Thoracic aorta (tissue), 2 donors: ENCODE data around the gene BABAM1. TPM values are rescaled to one million over a fixed set of nuclear protein-coding genes. Genes with fewer than 3 reads are reported as not detected.

ENCODE experiments used
- ATAC-seq: fragments of 150-250 bp; one replicate; pipeline ENCODE4 v1.8.0; 2017; ENCODE audit warnings: low read depth; ENCODE audit not compliant: insufficient number of reproducible peaks, low FRiP score
- DNase-seq: peaks from one replicate; pipeline ENCODE4 v3.0.0-alpha.2; 2020; ENCODE audit warnings: low spot score
- H3K27ac ChIP-seq, 2 donors: fragments of 200-600 bp; sonication (generic); 1 replicate in 1 of 2; 2 replicates in 1 of 2; pipeline ENCODE4 v1.5.1; 2016; ENCODE audit warnings: mild to moderate bottlenecking in 2 of 2, moderate library complexity in 2 of 2
- H3K27me3 ChIP-seq: fragments of 200-600 bp; sonication (generic); replicated peaks from 2 replicates; pipeline ENCODE4 v1.6.0; 2016; ENCODE audit warnings: mild to moderate bottlenecking; ENCODE audit not compliant: insufficient read depth
- H3K36me3 ChIP-seq: fragments of 200-600 bp; sonication (generic); one replicate; pipeline ENCODE4 v1.5.1; 2016
- H3K4me1 ChIP-seq, 2 donors: fragments of 200-600 bp; sonication (generic); 1 replicate in 1 of 2; 2 replicates in 1 of 2; pipeline versions ENCODE4 v1.5.1 to v1.6.0; 2016; ENCODE audit warnings: low read depth in 2 of 2, mild to moderate bottlenecking in 1 of 2; ENCODE audit not compliant: control insufficient read depth in 1 of 2
- H3K4me3 ChIP-seq: fragments of 200-600 bp; sonication (generic); 2 replicates; pipeline ENCODE4 v1.5.1; 2016; ENCODE audit warnings: mild to moderate bottlenecking
- H3K9me3 ChIP-seq: fragments of 200-600 bp; sonication (generic); 2 replicates; pipeline ENCODE4 v1.5.1; 2016
- total RNA-seq, 2 donors: library from RNA; depleted of rRNA; stranded (reverse); fragments of >200 nt; gene quantifications; one replicate each; pipeline versions ENCODE4 v1.1.0 to v1.2.3, GENCODE V29; 2016
- TF ChIP-seq, protein P1 (sequence below): fragments of 200-600 bp; sonication (generic); IDR thresholded peaks from one replicate; pipeline ENCODE4 v1.5.1; 2019; ENCODE audit warnings: antibody characterized with exemption

The BABAM1 gene
- total RNA-seq, 2 donors from 2014 or later: 55.2 to 87.2 TPM

DNA sequence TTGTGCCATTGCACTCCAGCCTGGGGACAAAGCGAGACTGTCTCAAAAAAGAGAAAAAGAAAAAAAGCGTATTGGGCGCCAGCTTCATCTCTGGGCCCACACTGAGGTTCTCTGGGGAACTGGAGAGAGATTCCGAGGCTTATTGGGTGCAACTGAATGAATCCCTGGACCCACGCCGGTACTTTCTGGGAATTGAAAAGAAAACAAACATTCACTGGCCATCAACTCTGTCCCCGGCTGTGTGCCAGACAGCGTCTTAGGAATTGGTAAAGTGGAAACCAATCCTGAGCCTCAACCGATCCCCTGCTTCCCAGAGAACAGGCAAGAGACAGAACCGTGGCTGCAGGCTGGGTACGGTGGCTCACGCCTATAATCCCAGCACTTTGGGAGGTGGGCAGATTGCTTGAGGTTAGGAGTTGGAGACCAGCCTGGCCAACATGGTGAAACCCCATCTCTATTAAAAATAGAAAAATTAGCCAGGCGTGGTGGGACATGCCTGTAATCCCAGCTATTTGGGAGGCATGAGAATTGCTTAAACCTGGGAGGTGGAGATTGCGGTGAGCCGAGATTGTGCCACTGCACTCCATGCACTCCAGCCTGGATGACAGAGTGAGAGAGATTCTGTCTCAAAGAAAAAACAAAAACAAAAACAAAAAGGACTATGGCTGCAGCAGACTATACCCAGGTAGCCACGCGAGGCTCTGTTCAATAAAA, 58.8 kb downstream of the BABAM1 start:
- peaks cover 10% of the 10 kb centered on the region for H3K36me3 ChIP-seq
- no peaks in the 10 kb centered on the region for H3K9me3 ChIP-seq
- DNase-seq (peak; percentile 68), ATAC-seq (no peak)
- peak overlapping the region in 1 of 2 donors; percentile 28 for H3K27ac ChIP-seq
- TF ChIP-seq, protein P1, sequence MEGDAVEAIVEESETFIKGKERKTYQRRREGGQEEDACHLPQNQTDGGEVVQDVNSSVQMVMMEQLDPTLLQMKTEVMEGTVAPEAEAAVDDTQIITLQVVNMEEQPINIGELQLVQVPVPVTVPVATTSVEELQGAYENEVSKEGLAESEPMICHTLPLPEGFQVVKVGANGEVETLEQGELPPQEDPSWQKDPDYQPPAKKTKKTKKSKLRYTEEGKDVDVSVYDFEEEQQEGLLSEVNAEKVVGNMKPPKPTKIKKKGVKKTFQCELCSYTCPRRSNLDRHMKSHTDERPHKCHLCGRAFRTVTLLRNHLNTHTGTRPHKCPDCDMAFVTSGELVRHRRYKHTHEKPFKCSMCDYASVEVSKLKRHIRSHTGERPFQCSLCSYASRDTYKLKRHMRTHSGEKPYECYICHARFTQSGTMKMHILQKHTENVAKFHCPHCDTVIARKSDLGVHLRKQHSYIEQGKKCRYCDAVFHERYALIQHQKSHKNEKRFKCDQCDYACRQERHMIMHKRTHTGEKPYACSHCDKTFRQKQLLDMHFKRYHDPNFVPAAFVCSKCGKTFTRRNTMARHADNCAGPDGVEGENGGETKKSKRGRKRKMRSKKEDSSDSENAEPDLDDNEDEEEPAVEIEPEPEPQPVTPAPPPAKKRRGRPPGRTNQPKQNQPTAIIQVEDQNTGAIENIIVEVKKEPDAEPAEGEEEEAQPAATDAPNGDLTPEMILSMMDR: no peak
- peaks cover 17 to 41% of the 10 kb centered on the region in 2 donors for H3K4me1 ChIP-seq
- H3K27me3 ChIP-seq: no peaks in the 10 kb centered on the region
- no peak overlapping the region for H3K4me3 ChIP-seq

GRCh38 chr19:17326595-17326966, 59.3 kb downstream of the BABAM1 start:
- H3K4me3 ChIP-seq: no peak overlapping the region
- TF ChIP-seq, protein P1: no peak
- peaks cover 10% of the 10 kb centered on the region for H3K36me3 ChIP-seq
- peak overlapping the region in 1 of 2 donors; percentile 28 for H3K27ac ChIP-seq
- H3K9me3 ChIP-seq: no peaks in the 10 kb centered on the region
- ATAC-seq (no peak), DNase-seq (no peak)
- H3K27me3 ChIP-seq: no peaks in the 10 kb centered on the region
- H3K4me1 ChIP-seq: peaks cover 17 to 41% of the 10 kb centered on the region in 2 donors

DNA sequence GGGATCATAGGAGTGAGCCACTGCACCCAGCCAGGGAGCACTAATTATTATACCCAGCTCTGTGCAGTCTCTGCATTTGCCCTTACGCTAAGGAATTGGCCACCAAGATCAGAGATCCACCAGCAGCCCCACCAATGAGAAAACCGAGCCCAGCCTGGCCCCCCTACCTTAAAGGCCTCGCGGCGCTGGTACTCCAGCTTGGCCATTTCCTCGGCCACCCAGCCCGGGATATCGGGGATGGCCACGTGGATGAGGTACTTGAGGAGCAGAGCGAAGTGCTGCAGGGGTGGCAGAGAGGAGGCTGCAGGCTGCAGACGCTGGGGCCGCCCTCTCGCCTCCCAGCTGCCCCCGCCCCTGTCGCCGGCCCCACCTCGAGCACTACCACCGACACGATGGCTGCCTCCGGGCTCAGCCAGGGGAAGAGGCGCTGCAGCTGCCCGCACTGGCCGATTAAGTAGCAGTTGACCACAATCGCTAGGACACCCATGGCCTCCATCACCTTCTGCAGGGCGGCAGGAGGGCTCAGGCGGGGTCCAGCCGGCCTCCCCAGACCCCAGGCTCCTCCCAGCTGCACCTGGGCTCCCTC, 59.9 kb downstream of the BABAM1 start:
- H3K9me3 ChIP-seq: no peaks in the 10 kb centered on the region
- no peak for DNase-seq
- peaks cover 9% of the 10 kb centered on the region for H3K36me3 ChIP-seq
- no peak overlapping the region for H3K4me3 ChIP-seq
- no peaks in the 10 kb centered on the region for H3K27me3 ChIP-seq
- H3K27ac ChIP-seq: no peak overlapping the region
- TF ChIP-seq, protein P1: no peak
- H3K4me1 ChIP-seq: peaks cover 17 to 37% of the 10 kb centered on the region in 2 donors
- no peak for ATAC-seq

DNA sequence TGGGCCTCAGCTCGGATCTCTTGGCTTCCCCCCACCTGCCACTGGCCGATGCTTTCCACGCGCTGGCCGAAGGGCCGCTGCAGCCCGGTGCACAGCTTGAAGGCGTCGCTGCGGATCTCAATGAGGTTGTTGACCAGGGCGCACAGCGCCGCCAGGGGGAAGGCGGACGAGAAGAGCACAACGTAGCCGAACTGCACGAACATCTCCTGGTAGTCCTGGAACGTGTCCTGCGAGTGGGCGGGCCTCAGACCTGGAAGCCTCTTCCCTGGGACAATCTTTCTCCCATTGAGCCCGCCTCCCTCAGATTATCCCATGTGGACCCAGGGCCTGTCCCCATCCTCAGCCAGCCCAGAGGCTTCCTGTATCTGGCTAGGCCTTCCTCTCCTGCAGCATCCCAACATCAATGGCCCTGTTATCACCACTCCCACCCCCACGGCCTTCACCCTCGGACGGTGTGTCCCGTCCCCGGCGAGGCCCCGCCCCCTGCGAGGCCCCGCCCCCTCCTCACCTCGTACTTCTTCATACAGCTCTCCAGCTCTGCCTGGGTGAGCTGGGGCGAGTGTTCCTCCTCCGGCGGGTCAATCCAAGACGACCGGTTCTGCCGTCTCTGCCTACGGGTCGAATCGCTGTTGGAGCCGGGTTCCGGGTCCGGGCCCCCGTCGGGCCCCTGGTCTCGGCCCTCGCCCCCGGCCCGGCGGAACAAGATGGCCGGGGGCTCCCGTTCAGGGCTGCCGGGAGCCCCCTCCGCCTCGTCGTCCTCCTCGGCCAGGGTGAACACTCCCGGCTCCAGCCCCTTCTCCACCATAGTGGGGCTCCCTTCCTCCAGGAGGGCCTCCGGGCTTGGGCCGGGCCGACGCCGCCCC, 60.6 kb downstream of the BABAM1 start:
- TF ChIP-seq, protein P1: no peak
- H3K27ac ChIP-seq: no peak overlapping the region

More for the DNA sequence above, 60.6 kb downstream of the BABAM1 start:
- DNase-seq (no peak), ATAC-seq (no peak)
- peak overlapping the region; percentile 58 for H3K4me3 ChIP-seq
- no peaks in the 10 kb centered on the region for H3K27me3 ChIP-seq
- no peaks in the 10 kb centered on the region for H3K9me3 ChIP-seq
- peaks cover 4% of the 10 kb centered on the region for H3K36me3 ChIP-seq
- H3K4me1 ChIP-seq: peaks cover 12 to 30% of the 10 kb centered on the region in 2 donors

Other genes with a start within 250 kb of the BABAM1 start
- 10 to 100 TPM; 27.3 to 36.4 TPM for gene CPAMD8, start 240.6 kb upstream of the BABAM1 start, total RNA-seq
- 10 to 100 TPM in 1 of 2 donors, 1 to 10 TPM in 1; 2.2 to 11.3 TPM for gene HAUS8, start 192.0 kb upstream of the BABAM1 start, total RNA-seq
- gene MYO9B, start 191.7 kb upstream of the BABAM1 start, total RNA-seq: 100 to 1,000 TPM; 229 to 257 TPM
- 10 to 100 TPM; 11.5 to 13.7 TPM for gene USE1, start 52.1 kb upstream of the BABAM1 start, total RNA-seq
- gene OCEL1, start 41.2 kb upstream of the BABAM1 start, total RNA-seq: 10 to 100 TPM; 12.4 to 13.3 TPM
- gene NR2F6, start 21.5 kb upstream of the BABAM1 start, total RNA-seq: 10 to 100 TPM; 42.0 to 68.1 TPM
- gene USHBP1, start 2.7 kb upstream of the BABAM1 start, total RNA-seq: 1 to 10 TPM; 3.5 to 4.0 TPM
- 1 to 10 TPM in 1 of 2 donors, not detected in 1; 1.2 TPM for gene ANKLE1, start 14.5 kb downstream of the BABAM1 start, total RNA-seq
- gene ABHD8, start 36.0 kb downstream of the BABAM1 start, total RNA-seq: 10 to 100 TPM in 1 of 2 donors, 1 to 10 TPM in 1; 9.8 to 24.0 TPM
- 100 to 1,000 TPM; 132 to 140 TPM for gene MRPL34, start 38.4 kb downstream of the BABAM1 start, total RNA-seq
- gene DDA1, start 42.1 kb downstream of the BABAM1 start, total RNA-seq: 10 to 100 TPM in 1 of 2 donors, 1 to 10 TPM in 1; 8.9 to 13.5 TPM
- 10 to 100 TPM in 1 of 2 donors, 1 to 10 TPM in 1; 9.5 to 13.4 TPM for gene ANO8, start 67.4 kb downstream of the BABAM1 start, total RNA-seq
- gene GTPBP3, start 70.1 kb downstream of the BABAM1 start, total RNA-seq: 10 to 100 TPM; 20.7 to 72.5 TPM
- 100 to 1,000 TPM; 120 to 126 TPM for gene PLVAP, start 109.9 kb downstream of the BABAM1 start, total RNA-seq
- gene CCDC194, start 126.8 kb downstream of the BABAM1 start, total RNA-seq: not detected
- gene BST2, start 138.2 kb downstream of the BABAM1 start, total RNA-seq: 100 to 1,000 TPM; 113 to 144 TPM
- gene MVB12A, start 152.6 kb downstream of the BABAM1 start, total RNA-seq: 100 to 1,000 TPM in 1 of 2 donors, 10 to 100 TPM in 1; 25.3 to 103 TPM
- not detected for gene TMEM221, start 181.2 kb downstream of the BABAM1 start, total RNA-seq
- not detected for gene NXNL1, start 193.5 kb downstream of the BABAM1 start, total RNA-seq
- gene SLC27A1, start 203.1 kb downstream of the BABAM1 start, total RNA-seq: 10 to 100 TPM; 29.1 to 36.4 TPM
- 10 to 100 TPM; 67.4 to 92.9 TPM for gene PGLS, start 244.2 kb downstream of the BABAM1 start, total RNA-seq